Neural cell (in vitro differentiated cells): ENCODE results near the gene PTPRG. TPM values are rescaled to one million over a fixed set of nuclear protein-coding genes. Genes with fewer than 3 reads are reported as not detected.

Experiments
- H2AFZ ChIP-seq: fragments of 200-600, 300-800 bp; sonication (generic), shearing (Covaris generic); 2 replicates; pipeline ENCODE4 v1.6.0; 2014; ENCODE audit warnings: low read depth, mild to moderate bottlenecking, antibody characterized with exemption, low read length, moderate library complexity
- H3F3A ChIP-seq: fragments of 200-600 bp; shearing (Covaris generic); 2 replicates; pipeline ENCODE4 v1.6.1; 2016; ENCODE audit warnings: mild to moderate bottlenecking, moderate library complexity, mixed read lengths, antibody characterized with exemption, low read length; ENCODE audit not compliant: insufficient read depth, poor library complexity, severe bottlenecking
- H3K27ac ChIP-seq: fragments of 200-600, 300-800 bp; sonication (generic), shearing (Covaris generic); 2 replicates; pipeline ENCODE4 v1.5.1; 2014; ENCODE audit warnings: mild to moderate bottlenecking, low read length, moderate library complexity
- H3K27me3 ChIP-seq: fragments of 300-800, 200-600 bp; sonication (generic), shearing (Covaris generic); 2 replicates; pipeline ENCODE4 v1.6.0; 2014; ENCODE audit warnings: mild to moderate bottlenecking, low read depth, low read length, moderate library complexity; ENCODE audit not compliant: insufficient read depth
- H3K36me3 ChIP-seq: fragments of 300-800, 200-600 bp; sonication (generic), shearing (Covaris generic); 2 replicates; pipeline ENCODE4 v1.5.1; 2014; ENCODE audit warnings: mild to moderate bottlenecking, antibody characterized with exemption, low read length, moderate library complexity; ENCODE audit not compliant: insufficient read depth
- H3K4me2 ChIP-seq: fragments of 300-800, 200-600 bp; sonication (generic), shearing (Covaris generic); 2 replicates; pipeline ENCODE4 v1.6.0; 2014; ENCODE audit warnings: mild to moderate bottlenecking, low read length
- H3K4me3 ChIP-seq: fragments of 300-800, 200-600 bp; sonication (generic), shearing (Covaris generic); 2 replicates; pipeline ENCODE4 v1.5.1; 2014; ENCODE audit warnings: mild to moderate bottlenecking, low read length, moderate library complexity
- H3K79me2 ChIP-seq: fragments of 200-600 bp; shearing (Covaris generic); replicated peaks from 2 replicates; pipeline ENCODE4 v1.6.0; 2014; ENCODE audit warnings: mild to moderate bottlenecking, low read length, moderate library complexity; ENCODE audit not compliant: insufficient read depth
- H3K9ac ChIP-seq: fragments of 300-800, 200-600 bp; sonication (generic), shearing (Covaris generic); 2 replicates; pipeline ENCODE4 v1.6.1; 2016; ENCODE audit warnings: mild to moderate bottlenecking, low read length, mixed read lengths
- H3K9me2 ChIP-seq: fragments of 200-600 bp; shearing (Covaris generic); 2 replicates; pipeline ENCODE4 v1.6.1; 2016; ENCODE audit warnings: mild to moderate bottlenecking, low read length, mixed read lengths; ENCODE audit not compliant: insufficient read depth
- H3K9me3 ChIP-seq: fragments of 200-600, 300-800 bp; sonication (generic), shearing (Covaris generic); 2 replicates; pipeline ENCODE4 v1.6.1; 2016; ENCODE audit warnings: mild to moderate bottlenecking, mixed run types, low read length, moderate library complexity, mixed read lengths
- H4K20me1 ChIP-seq: fragments of 200-600 bp; shearing (Covaris generic); 2 replicates; pipeline ENCODE4 v1.6.1; 2016; ENCODE audit warnings: mild to moderate bottlenecking, mixed run types; ENCODE audit not compliant: insufficient read depth
- CTCF ChIP-seq: fragments of 450-650 bp; IDR thresholded peaks from 2 replicates; pipeline ENCODE4 v1.5.1; 2014; ENCODE audit warnings: antibody characterized with exemption, mild to moderate bottlenecking, moderate library complexity; ENCODE audit not compliant: poor library complexity, severe bottlenecking
- EP300 ChIP-seq: fragments of 450-650 bp; conservative IDR thresholded peaks from 2 replicates; pipeline ENCODE4 v1.6.1; 2014; ENCODE audit warnings: antibody characterized with exemption, mild to moderate bottlenecking, moderate library complexity; ENCODE audit not compliant: poor library complexity, severe bottlenecking
- EZH2 ChIP-seq: fragments of 200-600, 300-800 bp; shearing (Covaris generic), sonication (generic); IDR thresholded peaks from 2 replicates; pipeline ENCODE4 v1.6.1; 2014; ENCODE audit warnings: antibody characterized with exemption, low read length, borderline replicate concordance, mild to moderate bottlenecking; ENCODE audit not compliant: insufficient read depth, poor library complexity, severe bottlenecking
- MXI1 ChIP-seq: fragments of 450-650 bp; conservative IDR thresholded peaks from 2 replicates; pipeline ENCODE4 v1.6.1; 2014; ENCODE audit warnings: antibody characterized with exemption, mild to moderate bottlenecking; ENCODE audit not compliant: poor library complexity, severe bottlenecking
- POLR2AphosphoS5 ChIP-seq: IDR thresholded peaks from 2 replicates; pipeline ENCODE4 v1.6.1; 2012
- RAD21 ChIP-seq: fragments of 450-650 bp; conservative IDR thresholded peaks from 2 replicates; pipeline ENCODE4 v1.6.1; 2014; ENCODE audit warnings: antibody characterized with exemption, mild to moderate bottlenecking, moderate library complexity
- SMC3 ChIP-seq: fragments of 450-650 bp; conservative IDR thresholded peaks from 2 replicates; pipeline ENCODE4 v1.6.1; 2014; ENCODE audit warnings: antibody characterized with exemption, mild to moderate bottlenecking, moderate library complexity; ENCODE audit not compliant: poor library complexity
- TAF1 ChIP-seq: IDR thresholded peaks from 2 replicates; pipeline ENCODE4 v1.6.1; 2012; ENCODE audit warnings: low read depth
- polyA plus RNA-seq: library from polyadenylated mRNA; depleted of rRNA; stranded (reverse); fragments of >200 nt; gene quantifications from 2 replicates; pipeline ENCODE4 v1.2.3, GENCODE V29; 2014
- TF ChIP-seq, protein P1 (sequence below): IDR thresholded peaks from 2 replicates; pipeline ENCODE4 v1.6.1; 2012; ENCODE audit warnings: borderline replicate concordance

PTPRG gene
- polyA plus RNA-seq, 1 donor from 2014 or later, result 33.1 TPM

GRCh38 chr3:61701011-61701410 is 139.6 kb downstream of the PTPRG start:
- H4K20me1 ChIP-seq, result no peaks in the 10 kb centered on the region
- H3K4me2 ChIP-seq, result no peak overlapping the region
- no peaks in the 10 kb centered on the region for H3K9me3 ChIP-seq
- no peaks in the 10 kb centered on the region for H3F3A ChIP-seq
- no peak overlapping the region for H2AFZ ChIP-seq
- no peaks in the 10 kb centered on the region for H3K36me3 ChIP-seq
- no peaks in the 10 kb centered on the region for H3K9me2 ChIP-seq
- TF ChIP-seq, protein P1, sequence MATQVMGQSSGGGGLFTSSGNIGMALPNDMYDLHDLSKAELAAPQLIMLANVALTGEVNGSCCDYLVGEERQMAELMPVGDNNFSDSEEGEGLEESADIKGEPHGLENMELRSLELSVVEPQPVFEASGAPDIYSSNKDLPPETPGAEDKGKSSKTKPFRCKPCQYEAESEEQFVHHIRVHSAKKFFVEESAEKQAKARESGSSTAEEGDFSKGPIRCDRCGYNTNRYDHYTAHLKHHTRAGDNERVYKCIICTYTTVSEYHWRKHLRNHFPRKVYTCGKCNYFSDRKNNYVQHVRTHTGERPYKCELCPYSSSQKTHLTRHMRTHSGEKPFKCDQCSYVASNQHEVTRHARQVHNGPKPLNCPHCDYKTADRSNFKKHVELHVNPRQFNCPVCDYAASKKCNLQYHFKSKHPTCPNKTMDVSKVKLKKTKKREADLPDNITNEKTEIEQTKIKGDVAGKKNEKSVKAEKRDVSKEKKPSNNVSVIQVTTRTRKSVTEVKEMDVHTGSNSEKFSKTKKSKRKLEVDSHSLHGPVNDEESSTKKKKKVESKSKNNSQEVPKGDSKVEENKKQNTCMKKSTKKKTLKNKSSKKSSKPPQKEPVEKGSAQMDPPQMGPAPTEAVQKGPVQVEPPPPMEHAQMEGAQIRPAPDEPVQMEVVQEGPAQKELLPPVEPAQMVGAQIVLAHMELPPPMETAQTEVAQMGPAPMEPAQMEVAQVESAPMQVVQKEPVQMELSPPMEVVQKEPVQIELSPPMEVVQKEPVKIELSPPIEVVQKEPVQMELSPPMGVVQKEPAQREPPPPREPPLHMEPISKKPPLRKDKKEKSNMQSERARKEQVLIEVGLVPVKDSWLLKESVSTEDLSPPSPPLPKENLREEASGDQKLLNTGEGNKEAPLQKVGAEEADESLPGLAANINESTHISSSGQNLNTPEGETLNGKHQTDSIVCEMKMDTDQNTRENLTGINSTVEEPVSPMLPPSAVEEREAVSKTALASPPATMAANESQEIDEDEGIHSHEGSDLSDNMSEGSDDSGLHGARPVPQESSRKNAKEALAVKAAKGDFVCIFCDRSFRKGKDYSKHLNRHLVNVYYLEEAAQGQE, result no peak
- TF ChIP-seq TAF1 (no peak), CTCF (no peak), MXI1 (no peak), EZH2 (no peak), SMC3 (no peak), POLR2AphosphoS5 (no peak), RAD21 (no peak), EP300 (no peak)
- no peak overlapping the region for H3K9ac ChIP-seq
- no peaks in the 10 kb centered on the region for H3K27me3 ChIP-seq
- H3K4me3 ChIP-seq, result no peak overlapping the region
- H3K79me2 ChIP-seq, result no peaks in the 10 kb centered on the region
- H3K27ac ChIP-seq, result no peak overlapping the region

GRCh38 chr3:61702453-61702852 is 141.1 kb downstream of the PTPRG start:
- Histone ChIP-seq H3K36me3 (no peaks in the 10 kb centered on the region), H3K27ac (no peak overlapping the region), H3K27me3 (no peaks in the 10 kb centered on the region), H3K4me3 (no peak overlapping the region), H4K20me1 (no peaks in the 10 kb centered on the region), H3K9me3 (no peaks in the 10 kb centered on the region), H2AFZ (no peak overlapping the region), H3K9ac (no peak overlapping the region), H3K9me2 (no peaks in the 10 kb centered on the region), H3F3A (no peaks in the 10 kb centered on the region), H3K4me2 (no peak overlapping the region), H3K79me2 (no peaks in the 10 kb centered on the region)
- TF ChIP-seq, protein P1, result no peak
- TF ChIP-seq EP300 (no peak), TAF1 (no peak), CTCF (no peak), SMC3 (no peak), POLR2AphosphoS5 (no peak), EZH2 (no peak), RAD21 (no peak), MXI1 (no peak)
